PFSK-1 (cell line): ENCODE results near the gene CHCT1.

Source experiments
- FOXP2 ChIP-seq: optimal IDR thresholded peaks from 2 replicates; pipeline ENCODE3; 2011; ENCODE audit warnings: borderline replicate concordance, control low read depth, inconsistent platforms; ENCODE audit not compliant: insufficient read depth; ENCODE audit errors: extremely low read length, extremely low read depth
- POLR2AphosphoS5 ChIP-seq: IDR thresholded peaks from 2 replicates; pipeline ENCODE4 v1.6.1; 2012; ENCODE audit warnings: low read depth, mild to moderate bottlenecking, control low read depth, low read length, moderate library complexity
- SIN3A ChIP-seq: IDR thresholded peaks from 2 replicates; pipeline ENCODE4 v1.6.1; 2012; ENCODE audit warnings: mild to moderate bottlenecking, low read length, moderate library complexity, borderline replicate concordance; ENCODE audit not compliant: insufficient read depth
- TAF1 ChIP-seq: IDR thresholded peaks from 2 replicates; pipeline ENCODE4 v1.6.1; 2012; ENCODE audit warnings: low read length, control low read depth, borderline replicate concordance; ENCODE audit not compliant: insufficient read depth
- TF ChIP-seq, protein P1 (sequence below), 2 experiments: IDR thresholded peaks; 2 replicates each; pipeline versions ENCODE4 v1.6.1 to v1.8.0; 2011 to 2012; ENCODE audit warnings: low read depth in 2 of 2, low read length in 2 of 2, control low read depth in 1 of 2, inconsistent platforms in 1 of 2, mild to moderate bottlenecking in 1 of 2, moderate library complexity in 1 of 2; ENCODE audit not compliant: insufficient read depth in 1 of 2

Gene CHCT1

DNA sequence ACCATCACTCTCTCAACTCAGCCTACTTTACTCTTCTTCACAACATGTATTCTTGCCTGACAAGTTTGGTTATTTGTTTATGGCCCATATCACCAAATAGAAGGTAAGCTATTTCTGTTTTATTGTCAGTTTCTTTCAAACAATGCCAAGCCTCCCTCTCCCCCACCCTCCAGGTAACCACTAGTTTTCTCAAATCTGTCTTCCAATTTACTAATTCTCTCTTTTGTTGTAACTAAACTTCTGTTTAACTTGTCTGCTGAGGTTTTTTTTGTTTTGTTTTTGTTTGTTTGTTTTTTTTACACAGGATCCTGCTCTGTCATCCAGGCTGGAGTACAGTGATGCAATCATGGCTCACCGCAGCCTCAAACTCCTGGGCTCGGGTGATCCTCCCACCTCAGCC lies 34.9 kb downstream of the CHCT1 start:
- no peak for TF ChIP-seq POLR2AphosphoS5
- TF ChIP-seq, protein P1, sequence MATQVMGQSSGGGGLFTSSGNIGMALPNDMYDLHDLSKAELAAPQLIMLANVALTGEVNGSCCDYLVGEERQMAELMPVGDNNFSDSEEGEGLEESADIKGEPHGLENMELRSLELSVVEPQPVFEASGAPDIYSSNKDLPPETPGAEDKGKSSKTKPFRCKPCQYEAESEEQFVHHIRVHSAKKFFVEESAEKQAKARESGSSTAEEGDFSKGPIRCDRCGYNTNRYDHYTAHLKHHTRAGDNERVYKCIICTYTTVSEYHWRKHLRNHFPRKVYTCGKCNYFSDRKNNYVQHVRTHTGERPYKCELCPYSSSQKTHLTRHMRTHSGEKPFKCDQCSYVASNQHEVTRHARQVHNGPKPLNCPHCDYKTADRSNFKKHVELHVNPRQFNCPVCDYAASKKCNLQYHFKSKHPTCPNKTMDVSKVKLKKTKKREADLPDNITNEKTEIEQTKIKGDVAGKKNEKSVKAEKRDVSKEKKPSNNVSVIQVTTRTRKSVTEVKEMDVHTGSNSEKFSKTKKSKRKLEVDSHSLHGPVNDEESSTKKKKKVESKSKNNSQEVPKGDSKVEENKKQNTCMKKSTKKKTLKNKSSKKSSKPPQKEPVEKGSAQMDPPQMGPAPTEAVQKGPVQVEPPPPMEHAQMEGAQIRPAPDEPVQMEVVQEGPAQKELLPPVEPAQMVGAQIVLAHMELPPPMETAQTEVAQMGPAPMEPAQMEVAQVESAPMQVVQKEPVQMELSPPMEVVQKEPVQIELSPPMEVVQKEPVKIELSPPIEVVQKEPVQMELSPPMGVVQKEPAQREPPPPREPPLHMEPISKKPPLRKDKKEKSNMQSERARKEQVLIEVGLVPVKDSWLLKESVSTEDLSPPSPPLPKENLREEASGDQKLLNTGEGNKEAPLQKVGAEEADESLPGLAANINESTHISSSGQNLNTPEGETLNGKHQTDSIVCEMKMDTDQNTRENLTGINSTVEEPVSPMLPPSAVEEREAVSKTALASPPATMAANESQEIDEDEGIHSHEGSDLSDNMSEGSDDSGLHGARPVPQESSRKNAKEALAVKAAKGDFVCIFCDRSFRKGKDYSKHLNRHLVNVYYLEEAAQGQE (IDR thresholded peaks at IDR 0.05; ENCODE audit: insufficient read depth in 1 of 2, low read depth in 2 of 2, low read length in 2 of 2) = no peak
- TF ChIP-seq TAF1 = no peak
- no peak for TF ChIP-seq FOXP2
- TF ChIP-seq SIN3A = no peak

DNA sequence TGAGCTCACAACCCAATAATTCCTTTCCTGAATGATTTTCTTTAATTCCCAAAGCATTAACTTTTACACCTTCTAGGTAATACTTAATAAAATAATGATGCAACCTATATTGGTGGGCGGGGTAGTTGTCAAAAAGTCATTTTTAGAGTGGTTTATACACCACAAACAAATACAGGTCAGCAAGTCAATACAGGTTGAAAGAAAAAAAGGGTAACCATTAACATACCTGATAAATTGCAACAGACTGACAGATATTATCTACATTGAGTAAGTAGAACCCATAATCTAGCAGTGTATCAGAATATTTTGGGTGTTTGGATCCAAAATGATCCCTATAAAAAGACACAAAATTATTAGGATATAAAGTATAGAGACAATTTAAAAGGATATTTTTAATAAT lies 39.3 kb downstream of the CHCT1 start:
- TF ChIP-seq TAF1 (no peak), FOXP2 (no peak), SIN3A (no peak), POLR2AphosphoS5 (no peak)
- TF ChIP-seq, protein P1 (IDR thresholded peaks at IDR 0.05; ENCODE audit: insufficient read depth in 1 of 2, low read depth in 2 of 2, low read length in 2 of 2) = no peak

DNA sequence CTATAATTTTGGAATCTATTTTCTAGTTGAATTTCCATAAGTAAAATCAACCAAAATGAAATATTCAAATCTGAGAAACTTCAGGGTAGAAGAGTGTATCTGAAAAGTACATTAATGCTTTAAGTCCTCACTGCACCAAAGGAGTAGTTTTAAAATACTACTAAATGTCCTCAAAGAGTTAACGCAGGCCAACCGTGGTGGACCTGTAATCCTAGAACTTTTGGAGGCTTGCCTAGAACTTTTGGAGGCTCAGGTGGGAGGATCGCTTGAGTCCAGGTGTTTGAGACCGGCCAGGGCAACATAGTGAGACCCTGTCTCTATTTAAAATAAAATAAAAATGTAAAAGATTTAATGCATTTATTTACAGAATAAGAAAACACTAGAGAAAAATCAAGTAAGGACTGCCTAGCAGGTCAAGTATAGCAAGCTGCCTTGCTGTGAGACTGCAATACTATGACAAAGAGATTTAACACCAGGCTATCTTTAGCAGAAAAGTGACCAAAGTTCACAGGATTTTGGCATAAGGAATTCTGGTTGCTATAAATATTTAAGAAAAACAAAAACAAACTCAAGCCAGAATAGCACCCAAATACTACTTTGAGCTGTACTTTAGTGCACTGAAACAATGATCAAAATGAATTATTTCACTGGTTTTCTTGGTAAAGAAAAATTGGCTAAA lies 41.0 kb downstream of the CHCT1 start:
- TF ChIP-seq TAF1 (no peak), FOXP2 (no peak), POLR2AphosphoS5 (no peak), SIN3A (no peak)
- TF ChIP-seq, protein P1 (IDR thresholded peaks at IDR 0.05; ENCODE audit: insufficient read depth in 1 of 2, low read depth in 2 of 2, low read length in 2 of 2) = no peak

DNA sequence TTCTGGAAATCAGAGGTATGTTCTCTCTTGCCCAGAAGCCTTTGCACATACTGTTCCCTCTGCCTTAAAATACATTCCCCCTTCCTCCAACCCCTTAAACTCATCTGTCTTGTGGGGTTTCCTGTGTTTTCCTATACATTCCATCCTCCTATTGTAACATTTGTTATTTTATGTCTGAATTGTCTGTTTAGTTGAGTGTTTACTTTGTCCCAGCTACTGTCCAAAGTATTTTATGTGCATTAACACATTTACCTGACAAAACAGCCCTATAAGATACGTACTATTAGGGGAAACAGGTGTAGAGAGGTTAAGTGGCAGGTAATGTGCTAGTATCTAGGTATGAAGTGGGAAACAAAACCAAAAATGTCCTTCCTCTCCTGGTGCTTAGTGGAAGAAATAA lies 42.1 kb downstream of the CHCT1 start:
- TF ChIP-seq, protein P1 (IDR thresholded peaks at IDR 0.05; ENCODE audit: insufficient read depth in 1 of 2, low read depth in 2 of 2, low read length in 2 of 2) = no peak
- TF ChIP-seq FOXP2 (no peak), TAF1 (no peak), SIN3A (no peak), POLR2AphosphoS5 (no peak)

DNA sequence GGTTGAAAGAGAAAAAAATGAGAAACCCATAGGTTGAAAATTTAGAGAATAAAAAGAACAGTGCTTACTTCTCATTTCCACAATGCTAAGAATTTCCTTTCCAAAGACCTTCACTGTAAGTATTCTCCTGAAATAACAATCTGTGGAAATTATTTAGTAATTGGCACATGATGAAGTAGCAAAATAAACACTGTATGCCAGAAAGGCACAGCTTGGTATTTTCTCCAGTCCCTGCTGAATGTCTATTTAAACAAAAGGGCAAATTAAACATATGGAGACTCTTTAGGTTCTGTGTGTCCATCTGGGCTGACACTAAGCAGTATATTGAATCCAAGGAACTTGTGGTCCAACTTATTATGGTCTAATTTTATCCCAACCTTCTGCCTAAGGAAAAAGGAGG lies 46.1 kb downstream of the CHCT1 start:
- no peak for TF ChIP-seq TAF1
- TF ChIP-seq POLR2AphosphoS5 = no peak
- TF ChIP-seq SIN3A = no peak
- TF ChIP-seq, protein P1 (IDR thresholded peaks at IDR 0.05; ENCODE audit: insufficient read depth in 1 of 2, low read depth in 2 of 2, low read length in 2 of 2) = no peak
- no peak for TF ChIP-seq FOXP2
